OCI-M1 (cell line): Measurements from ENCODE around the gene JTB.

ENCODE experiments used
- DNase-seq: peaks from one replicate; lab custom pipeline; 2025; lab: John Stamatoyannopoulos, UW

Gene JTB

GRCh38 chr1:153953859-153954365 is 23.6 kb downstream of the JTB start:
- DNase-seq: no peak

GRCh38 chr1:153951801-153952200 is 25.7 kb downstream of the JTB start:
- no peak for DNase-seq

- no peak for DNase-seq
Observed at GRCh38 chr1:153951183-153951582, 26.3 kb downstream of the JTB start.

- DNase-seq: peak; percentile 95
Observed at GRCh38 chr1:153946622-153947241, 30.7 kb downstream of the JTB start, which contains the start of gene DENND4B. Gene DENND4B (minus strand): TSS chr1:153946718. CDS start chr1:153944374, 2,344 bp downstream.

GRCh38 chr1:153945795-153946621 is 31.5 kb downstream of the JTB start:
- DNase-seq: peak; percentile 78

GRCh38 chr1:153945131-153945794 is 32.2 kb downstream of the JTB start:
- DNase-seq: peak; percentile 84

- DNase-seq: peak; percentile 62
Observed at GRCh38 chr1:153944827-153945117, 32.7 kb downstream of the JTB start.

DNA sequence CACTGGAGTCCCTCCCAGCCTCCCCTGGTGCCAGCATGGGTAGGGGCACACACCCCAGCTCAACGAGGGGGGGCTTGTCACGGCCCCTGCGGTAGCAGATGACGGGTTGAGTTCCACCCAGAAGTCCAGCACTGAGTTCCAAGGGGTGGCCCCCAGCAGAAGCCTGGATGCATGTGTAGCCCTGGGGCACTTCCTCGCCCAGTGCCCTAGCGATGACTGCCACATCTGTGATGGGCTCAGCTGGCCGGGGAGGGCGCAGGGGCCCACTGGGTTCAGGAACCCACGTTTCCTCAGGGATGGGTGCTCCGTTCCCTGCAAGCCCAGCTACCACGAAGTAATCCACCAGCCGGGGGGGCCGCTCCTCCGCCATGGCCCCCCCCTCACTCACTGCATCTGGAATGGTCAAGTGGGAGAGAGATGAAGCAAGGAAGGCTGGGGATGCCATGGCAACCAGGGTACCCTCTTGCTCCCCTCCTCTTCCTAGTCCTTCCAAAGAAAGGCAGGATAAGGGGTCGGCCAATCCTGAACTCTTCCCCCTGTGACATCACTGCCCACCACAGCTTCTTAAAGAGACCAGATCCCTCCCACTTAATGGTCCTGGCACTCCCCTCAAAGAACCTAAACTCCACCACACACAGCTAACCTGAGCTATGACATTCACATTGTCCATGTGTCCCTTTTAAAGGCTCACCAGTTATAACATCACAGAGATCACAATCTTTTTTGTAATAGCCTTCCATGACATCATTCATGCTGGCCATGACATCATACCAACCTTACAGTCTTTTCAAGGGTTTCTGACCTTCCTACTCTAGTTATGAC is 33.3 kb downstream of the JTB start:
- no peak for DNase-seq

DNA sequence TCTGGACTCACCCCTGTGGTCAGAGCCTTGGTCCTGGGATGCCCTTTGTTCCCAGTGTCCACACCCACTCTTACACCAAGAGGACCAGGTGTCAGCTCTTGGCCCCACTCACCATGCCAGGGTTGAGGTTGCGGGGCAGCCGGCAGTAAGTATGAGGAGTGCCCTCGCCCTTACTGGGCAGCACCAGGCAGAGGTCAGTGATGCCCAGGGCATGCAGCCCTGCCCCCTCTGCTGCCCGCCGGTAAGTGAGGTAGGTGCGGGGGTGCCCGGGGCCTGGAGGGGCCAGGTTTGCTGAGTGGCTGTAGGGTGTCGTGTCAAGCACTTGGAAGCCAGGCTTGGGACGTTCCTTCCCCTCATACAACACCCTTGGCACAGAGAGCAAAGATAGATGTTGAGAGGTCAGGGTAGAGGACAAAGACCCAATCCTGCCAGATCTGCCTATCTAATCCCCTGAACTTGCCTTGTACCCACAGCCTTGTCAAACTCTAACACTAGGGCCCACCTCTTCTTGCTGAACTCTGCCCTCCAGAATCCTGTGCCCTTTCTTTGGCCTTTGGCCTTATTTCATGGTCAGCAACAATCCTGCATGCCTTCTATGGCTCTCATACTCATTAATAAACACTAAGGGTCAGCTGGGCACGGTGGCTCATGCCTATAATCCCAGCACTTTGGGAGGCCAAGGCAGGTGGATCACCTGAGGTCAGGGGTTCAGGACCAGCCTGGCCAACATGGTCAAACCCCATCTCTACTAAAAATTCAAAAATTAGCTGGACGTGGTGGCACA is 34.5 kb downstream of the JTB start:
- no peak for DNase-seq

DNA sequence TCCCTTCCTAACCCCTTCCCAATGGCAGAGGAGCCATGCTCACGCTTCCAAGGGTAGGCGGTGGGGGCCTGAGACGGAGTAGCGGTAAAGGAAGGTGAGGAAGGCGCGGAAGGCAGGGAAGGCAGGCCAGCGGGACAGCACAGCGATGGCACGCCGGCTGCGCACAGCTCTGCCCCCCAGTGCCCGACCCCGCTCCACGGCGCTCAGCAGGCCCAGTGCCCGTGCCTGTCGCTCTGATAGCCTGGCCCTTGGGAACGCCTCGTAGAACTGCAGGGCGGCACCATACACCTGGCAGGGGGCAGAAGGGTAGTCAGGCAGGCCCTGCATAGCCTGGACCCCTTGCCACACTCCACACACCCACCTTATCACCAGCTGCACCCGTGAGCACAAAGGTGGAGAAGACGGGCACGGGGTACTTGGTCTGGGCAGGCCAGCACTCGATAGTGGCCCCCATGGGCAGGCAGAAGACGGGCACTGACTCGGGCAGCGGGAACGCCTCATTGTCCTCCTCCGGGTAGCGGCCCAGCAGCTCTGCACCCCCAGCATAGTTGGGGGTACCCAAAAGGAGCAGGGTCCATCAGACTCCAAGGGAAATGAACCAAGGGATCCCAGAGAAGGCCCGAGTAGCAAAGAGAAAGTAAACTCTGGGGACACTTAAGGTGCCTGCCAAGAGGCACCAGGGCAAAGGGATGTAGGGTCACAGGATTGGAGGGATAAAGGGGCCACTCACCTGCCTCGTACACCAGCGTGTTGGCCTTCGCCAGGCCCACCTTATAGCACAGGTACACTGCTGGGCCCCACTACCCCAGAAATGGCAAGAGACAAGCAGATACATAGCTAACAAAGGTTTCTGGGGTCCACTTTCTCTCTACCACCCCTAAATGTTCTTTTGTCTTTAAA is 35.4 kb downstream of the JTB start:
- DNase-seq: no peak

- DNase-seq: no peak
Observed at GRCh38 chr1:153940756-153941155, 36.7 kb downstream of the JTB start.

DNA sequence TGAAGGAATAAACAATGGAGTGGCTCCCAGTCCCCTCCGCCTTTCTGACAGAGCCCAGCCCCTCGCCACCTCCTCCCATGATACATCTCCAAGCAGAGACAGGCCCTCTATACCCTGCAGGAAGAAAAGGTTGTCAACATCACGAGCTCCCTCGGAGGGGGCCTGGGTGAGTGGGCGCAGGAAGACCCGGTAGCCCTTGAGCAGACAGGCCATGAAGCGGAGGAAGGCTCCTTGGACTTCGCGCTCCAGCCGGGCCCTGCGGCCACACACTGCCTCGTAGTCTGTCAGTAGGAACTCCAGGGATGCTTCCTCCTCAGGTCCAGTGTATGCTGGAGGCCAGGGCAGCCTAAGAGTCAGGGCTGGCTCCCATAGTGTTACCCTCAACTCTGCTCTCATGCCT is 38.0 kb downstream of the JTB start:
- no peak for DNase-seq

GRCh38 chr1:153938996-153939395 is 38.5 kb downstream of the JTB start:
- no peak for DNase-seq

DNA sequence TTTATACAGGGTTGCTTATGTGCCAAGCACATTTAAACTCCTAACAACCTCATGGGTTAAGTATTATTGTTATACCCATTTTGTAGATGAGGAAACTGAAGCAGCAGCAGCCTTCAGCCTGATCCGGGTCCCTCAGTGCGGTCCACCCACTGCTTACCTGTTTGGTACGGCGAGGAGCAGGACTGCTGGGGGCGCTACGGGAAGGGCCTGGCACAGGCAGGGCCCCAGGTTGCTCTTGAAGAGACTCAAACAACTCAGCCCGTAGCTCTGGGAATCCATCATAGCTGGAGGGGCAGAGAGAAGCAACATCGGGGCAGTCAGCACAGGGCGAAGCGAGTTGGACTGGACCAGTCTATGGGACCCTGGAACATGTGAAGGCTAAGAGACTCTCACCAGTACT is 40.1 kb downstream of the JTB start:
- DNase-seq: no peak

DNA sequence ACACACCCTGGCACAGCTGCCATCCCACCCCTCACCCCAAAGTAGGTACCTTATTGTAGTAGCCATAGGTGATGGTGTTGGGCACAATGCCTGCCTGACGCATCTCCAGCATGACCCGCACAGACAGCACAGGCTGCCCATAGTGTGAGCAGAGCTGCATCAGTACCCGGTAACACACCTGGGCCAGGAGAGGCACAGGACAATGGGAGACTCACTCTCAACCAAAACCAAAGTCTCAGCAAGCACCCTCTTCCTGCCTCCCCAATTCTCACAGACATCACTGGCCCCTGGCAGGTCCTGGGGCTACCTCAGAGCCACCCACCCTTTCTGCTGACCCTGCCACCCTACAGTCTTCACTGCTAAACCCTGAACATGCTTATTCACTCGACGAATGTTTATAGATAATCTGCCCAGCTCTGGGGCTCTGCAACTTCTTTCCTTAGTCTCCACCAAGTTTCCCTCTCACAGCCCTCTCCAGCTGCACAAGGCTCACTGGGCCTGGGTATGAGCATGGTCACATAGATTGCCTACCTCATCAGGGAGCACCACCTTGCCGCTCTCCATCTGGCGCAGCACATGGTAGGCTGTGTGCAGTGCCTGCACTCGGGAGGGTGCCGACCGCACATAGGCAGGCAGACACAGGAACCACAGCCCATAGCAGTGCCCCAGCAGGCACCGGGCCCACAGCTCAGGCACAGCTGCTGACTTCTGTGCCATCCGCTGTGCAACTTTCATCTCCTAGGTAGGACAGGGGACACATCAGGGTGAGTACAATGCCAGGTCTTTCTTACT is 41.3 kb downstream of the JTB start:
- no peak for DNase-seq

- no peak for DNase-seq
Observed at GRCh38 chr1:153934746-153935145, 42.7 kb downstream of the JTB start.

DNA sequence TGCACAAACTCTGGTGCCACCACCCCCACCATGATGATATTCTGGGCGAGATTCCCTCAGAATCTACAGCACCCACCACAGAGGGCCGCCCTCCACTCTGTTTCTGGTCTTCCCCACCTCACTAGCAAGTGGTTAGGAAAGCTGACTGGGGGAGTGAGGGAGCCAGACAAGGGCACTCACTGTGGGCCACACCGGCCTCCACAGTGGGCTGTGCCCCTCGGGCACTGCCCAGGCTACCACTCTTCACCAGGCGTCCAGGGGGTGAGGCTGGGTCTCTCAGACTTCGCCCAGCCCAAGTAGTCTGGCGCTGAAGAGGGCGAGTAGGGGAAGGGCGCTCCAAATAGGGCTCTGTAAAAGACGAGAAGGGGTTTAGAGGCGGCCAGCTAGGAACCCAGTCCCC is 43.5 kb downstream of the JTB start:
- DNase-seq: no peak

DNA sequence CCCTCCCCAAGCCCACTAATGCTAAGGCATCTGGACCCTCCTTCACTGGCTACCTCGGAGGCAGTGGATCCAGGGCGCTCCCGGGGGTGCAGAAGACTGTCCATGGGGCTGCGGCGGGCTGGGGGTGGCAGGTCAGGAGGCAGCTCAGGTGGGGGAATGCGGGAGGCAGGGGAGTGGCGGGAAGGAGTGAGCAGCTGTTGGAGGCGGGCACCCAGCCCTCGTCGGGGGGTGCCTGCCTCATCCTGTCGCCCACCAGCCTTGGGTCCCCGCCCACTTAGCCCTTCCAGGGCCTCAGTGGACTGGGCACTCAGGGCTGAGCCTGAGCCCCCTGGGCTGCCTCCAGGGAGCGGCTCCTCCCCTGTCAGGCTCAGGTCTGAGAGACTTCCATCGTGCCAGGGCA is 44.0 kb downstream of the JTB start:
- DNase-seq: no peak
